Endothelial cell (in vitro differentiated cells): ENCODE measurements around the gene CCNF. TPM values are rescaled to one million over a fixed set of nuclear protein-coding genes. Genes with fewer than 3 reads are reported as not detected.
A peak's percentile ranks its signal among the peaks of the same experiment; 100 is the strongest.

Source experiments
- DNase-seq: peaks from one replicate; pipeline ENCODE4 v3.0.0; 2021; ENCODE audit warnings: low spot score
- H3K27ac Mint-ChIP-seq: one replicate; pipeline ENCODE4 v1.8.0; 2021; ENCODE audit warnings: mixed read lengths, inconsistent platforms; ENCODE audit not compliant: unreplicated experiment
- H3K27me3 Mint-ChIP-seq: one replicate; pipeline ENCODE4 v1.8.0; 2021; ENCODE audit warnings: mild to moderate bottlenecking, moderate library complexity, mixed read lengths, inconsistent platforms; ENCODE audit not compliant: unreplicated experiment
- H3K36me3 Mint-ChIP-seq: one replicate; pipeline ENCODE4 v1.8.0; 2021; ENCODE audit warnings: mild to moderate bottlenecking, low read depth, mixed read lengths, inconsistent platforms; ENCODE audit not compliant: unreplicated experiment
- H3K4me1 Mint-ChIP-seq: one replicate; pipeline ENCODE4 v1.8.0; 2021; ENCODE audit warnings: mild to moderate bottlenecking, mixed read lengths, inconsistent platforms; ENCODE audit not compliant: unreplicated experiment
- H3K4me3 Mint-ChIP-seq: one replicate; pipeline ENCODE4 v1.8.0; 2021; ENCODE audit warnings: mild to moderate bottlenecking, mixed read lengths, inconsistent platforms; ENCODE audit not compliant: unreplicated experiment
- H3K9me3 Mint-ChIP-seq: one replicate; pipeline ENCODE4 v1.8.0; 2021; ENCODE audit warnings: mixed read lengths, inconsistent platforms; ENCODE audit not compliant: unreplicated experiment
- CTCF ChIP-seq: fragments of 200-600 bp; sonication (generic); IDR thresholded peaks from one replicate; pipeline ENCODE4 v1.5.0; 2021; ENCODE audit warnings: antibody characterized with exemption; ENCODE audit not compliant: unreplicated experiment
- total RNA-seq: library from RNA; stranded (reverse); fragmentation: NEBNext Ultra II Directional; extraction: Animal tissue kit (Norgen Biotek cat#: 25700); gene quantifications from one replicate; pipeline ENCODE4 v1.2.1, GENCODE V29; 2021; ENCODE audit not compliant: unreplicated experiment

CCNF gene
- total RNA-seq, 1 donor from 2014 or later = 30.2 TPM

- Mint-ChIP-seq H3K27me3 (peaks cover 21% of the 10 kb centered on the region), H3K4me3 (no peak overlapping the region), H3K4me1 (peaks cover 6% of the 10 kb centered on the region), H3K36me3 (no peaks in the 10 kb centered on the region), H3K9me3 (no peaks in the 10 kb centered on the region), H3K27ac (no peak overlapping the region)
- DNase-seq = no peak
- TF ChIP-seq CTCF = no peak
Measured at GRCh38 chr16:2482249-2482648, 53.0 kb downstream of the CCNF start.

GRCh38 chr16:2482708-2483534 lies 53.7 kb downstream of the CCNF start:
- peak overlapping the region; percentile 53 for H3K4me3 Mint-ChIP-seq
- no peak for DNase-seq
- peaks cover 10% of the 10 kb centered on the region for H3K4me1 Mint-ChIP-seq
- TF ChIP-seq CTCF = no peak
- H3K9me3 Mint-ChIP-seq = no peaks in the 10 kb centered on the region
- H3K36me3 Mint-ChIP-seq = no peaks in the 10 kb centered on the region
- no peak overlapping the region for H3K27ac Mint-ChIP-seq
- H3K27me3 Mint-ChIP-seq = peaks cover 19% of the 10 kb centered on the region

GRCh38 chr16:2483939-2484897 lies 55.0 kb downstream of the CCNF start:
- no peaks in the 10 kb centered on the region for H3K9me3 Mint-ChIP-seq
- no peaks in the 10 kb centered on the region for H3K36me3 Mint-ChIP-seq
- H3K4me1 Mint-ChIP-seq = peaks cover 10% of the 10 kb centered on the region
- no peak for TF ChIP-seq CTCF
- no peak overlapping the region for H3K27ac Mint-ChIP-seq
- peaks cover 15% of the 10 kb centered on the region for H3K27me3 Mint-ChIP-seq
- no peak for DNase-seq
- no peak overlapping the region for H3K4me3 Mint-ChIP-seq

DNA sequence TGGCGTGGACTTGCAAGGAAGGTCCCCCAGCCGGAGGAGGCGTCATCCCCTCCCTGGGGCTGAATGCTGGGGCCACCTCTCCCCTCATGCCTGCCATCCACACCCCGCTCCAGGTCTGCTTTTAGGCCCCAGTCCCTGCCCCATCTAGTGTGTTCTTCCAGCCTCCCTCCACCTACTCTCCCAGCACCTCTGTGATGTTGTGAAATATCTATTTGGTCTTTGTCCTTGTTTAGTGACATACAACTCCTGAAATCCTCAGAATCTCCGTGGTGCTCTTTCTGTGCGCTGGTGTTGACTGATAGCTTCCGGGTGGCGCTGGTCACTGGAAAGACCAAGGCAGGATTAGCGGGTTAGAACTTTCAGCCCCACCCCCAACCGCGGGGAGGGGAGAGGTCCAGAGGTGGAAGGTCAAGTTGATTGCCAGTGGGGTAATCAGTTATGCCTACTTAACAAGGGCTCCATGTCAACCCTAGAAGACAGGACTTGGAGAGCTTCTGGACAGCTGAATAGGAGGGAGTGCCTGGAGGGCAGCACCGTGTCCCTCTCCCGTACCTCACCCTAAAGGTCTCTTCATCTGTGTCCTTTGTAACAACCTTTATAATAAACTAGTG lies 55.8 kb downstream of the CCNF start:
- H3K27ac Mint-ChIP-seq = no peak overlapping the region
- no peak for TF ChIP-seq CTCF
- H3K27me3 Mint-ChIP-seq = peaks cover 11% of the 10 kb centered on the region
- no peaks in the 10 kb centered on the region for H3K36me3 Mint-ChIP-seq
- no peak for DNase-seq
- H3K4me1 Mint-ChIP-seq = peaks cover 10% of the 10 kb centered on the region
- H3K4me3 Mint-ChIP-seq = peak overlapping the region; percentile 60
- H3K9me3 Mint-ChIP-seq = no peaks in the 10 kb centered on the region
